ENCODE data around the gene DAPL1.

Gene DAPL1

GRCh38 chr2:158803506-158803905 lies 8.4 kb downstream of the DAPL1 start:
- no peak overlapping the region for H3K27ac ChIP-seq (ENCODE audit: low read length)
- H3K36me3 ChIP-seq (ENCODE audit: control insufficient read depth in 2 of 2, insufficient read depth in 2 of 2, low read length in 2 of 2), result no peaks in the 10 kb centered on the region
- H3K9ac ChIP-seq (ENCODE audit: low read length in 2 of 2), result no peak overlapping the region
- no peaks in the 10 kb centered on the region for H3K9me3 ChIP-seq (ENCODE audit: control insufficient read depth in 2 of 2, low read length in 2 of 2)
- H3K27me3 ChIP-seq (ENCODE audit: control insufficient read depth in 1 of 2, insufficient read depth in 2 of 2, low read length in 2 of 2), result no peaks in the 10 kb centered on the region
- H3K4me3 ChIP-seq (ENCODE audit: low read length in 2 of 2), result no peak overlapping the region
- no peaks in the 10 kb centered on the region for H3K4me1 ChIP-seq (ENCODE audit: control insufficient read depth, insufficient read depth, low read length)

DNA sequence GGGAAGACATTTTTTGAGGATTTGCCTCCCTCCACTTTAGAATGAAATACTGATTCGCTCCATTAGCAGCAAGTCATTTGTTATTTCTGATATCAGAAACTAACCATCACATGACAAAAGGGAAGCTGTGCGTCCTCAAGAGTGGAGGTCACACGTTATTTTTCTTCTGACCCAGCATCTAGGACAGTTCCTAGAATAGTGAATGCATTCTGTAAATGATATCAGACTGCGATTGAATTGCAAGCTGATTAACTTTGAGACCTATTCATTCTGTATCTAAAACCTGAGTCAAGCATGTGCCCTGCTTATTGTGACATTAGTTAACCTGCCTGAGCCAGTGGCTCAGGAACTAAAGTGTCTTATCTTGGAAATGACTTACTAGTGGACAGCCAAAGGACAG lies 10.1 kb downstream of the DAPL1 start:
- H3K4me1 ChIP-seq (ENCODE audit: control insufficient read depth, insufficient read depth, low read length), result no peaks in the 10 kb centered on the region
- no peak overlapping the region for H3K4me3 ChIP-seq (ENCODE audit: low read length in 2 of 2)
- no peaks in the 10 kb centered on the region for H3K9me3 ChIP-seq (ENCODE audit: control insufficient read depth in 2 of 2, low read length in 2 of 2)
- H3K9ac ChIP-seq (ENCODE audit: low read length in 2 of 2), result no peak overlapping the region
- H3K27me3 ChIP-seq (ENCODE audit: control insufficient read depth in 1 of 2, insufficient read depth in 2 of 2, low read length in 2 of 2), result no peaks in the 10 kb centered on the region
- no peak overlapping the region for H3K27ac ChIP-seq (ENCODE audit: low read length)
- no peaks in the 10 kb centered on the region for H3K36me3 ChIP-seq (ENCODE audit: control insufficient read depth in 2 of 2, insufficient read depth in 2 of 2, low read length in 2 of 2)

- H3K4me1 ChIP-seq (ENCODE audit: control insufficient read depth, insufficient read depth, low read length), result no peaks in the 10 kb centered on the region
These were observed 10.8 kb downstream of the DAPL1 start for GRCh38 chr2:158805936-158806335.

GRCh38 chr2:158806941-158807340 lies 11.8 kb downstream of the DAPL1 start:
- Histone ChIP-seq H3K4me1 (ENCODE audit: control insufficient read depth, insufficient read depth, low read length) (no peaks in the 10 kb centered on the region), H3K4me3 (ENCODE audit: low read length in 2 of 2) (no peak overlapping the region), H3K9me3 (ENCODE audit: control insufficient read depth in 2 of 2, low read length in 2 of 2) (no peaks in the 10 kb centered on the region), H3K27me3 (ENCODE audit: control insufficient read depth in 1 of 2, insufficient read depth in 2 of 2, low read length in 2 of 2) (no peaks in the 10 kb centered on the region), H3K36me3 (ENCODE audit: control insufficient read depth in 2 of 2, insufficient read depth in 2 of 2, low read length in 2 of 2) (no peaks in the 10 kb centered on the region), H3K27ac (ENCODE audit: low read length) (no peak overlapping the region), H3K9ac (ENCODE audit: low read length in 2 of 2) (no peak overlapping the region)

More at GRCh38 chr2:158805936-158806335, 10.8 kb downstream of the DAPL1 start:
- Histone ChIP-seq H3K27ac (ENCODE audit: low read length) (no peak overlapping the region), H3K9me3 (ENCODE audit: control insufficient read depth in 2 of 2, low read length in 2 of 2) (no peaks in the 10 kb centered on the region), H3K4me3 (ENCODE audit: low read length in 2 of 2) (no peak overlapping the region), H3K36me3 (ENCODE audit: control insufficient read depth in 2 of 2, insufficient read depth in 2 of 2, low read length in 2 of 2) (no peaks in the 10 kb centered on the region), H3K9ac (ENCODE audit: low read length in 2 of 2) (no peak overlapping the region), H3K27me3 (ENCODE audit: control insufficient read depth in 1 of 2, insufficient read depth in 2 of 2, low read length in 2 of 2) (no peaks in the 10 kb centered on the region)

DNA sequence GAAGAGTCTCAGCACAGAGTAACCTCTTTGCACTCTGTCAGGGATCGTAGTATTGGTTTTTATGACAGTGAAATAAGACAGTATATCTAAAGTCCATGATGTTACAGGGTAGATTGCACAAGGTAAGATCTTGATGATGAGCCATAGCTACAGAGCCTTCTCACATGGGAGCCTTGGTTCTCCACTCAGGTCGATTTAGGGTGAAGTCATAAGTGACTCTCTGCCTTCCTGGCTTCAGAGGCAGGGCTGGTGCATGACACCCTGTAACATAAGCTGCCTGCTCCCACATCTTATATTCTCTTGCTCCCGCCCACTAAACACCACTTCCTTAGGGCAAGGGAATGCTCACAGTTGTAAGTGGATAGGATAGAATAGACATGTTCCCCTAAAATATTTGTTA lies 13.3 kb downstream of the DAPL1 start:
- no peak overlapping the region for H3K9ac ChIP-seq (ENCODE audit: low read length in 2 of 2)
- no peaks in the 10 kb centered on the region for H3K36me3 ChIP-seq (ENCODE audit: control insufficient read depth in 2 of 2, insufficient read depth in 2 of 2, low read length in 2 of 2)
- H3K9me3 ChIP-seq (ENCODE audit: control insufficient read depth in 2 of 2, low read length in 2 of 2), result no peaks in the 10 kb centered on the region
- no peak overlapping the region for H3K27ac ChIP-seq (ENCODE audit: low read length)
- H3K4me3 ChIP-seq (ENCODE audit: low read length in 2 of 2), result no peak overlapping the region
- no peaks in the 10 kb centered on the region for H3K4me1 ChIP-seq (ENCODE audit: control insufficient read depth, insufficient read depth, low read length)
- no peaks in the 10 kb centered on the region for H3K27me3 ChIP-seq (ENCODE audit: control insufficient read depth in 1 of 2, insufficient read depth in 2 of 2, low read length in 2 of 2)

- no peaks in the 10 kb centered on the region for H3K9me3 ChIP-seq (ENCODE audit: control insufficient read depth in 2 of 2, low read length in 2 of 2)
- no peak overlapping the region for H3K27ac ChIP-seq (ENCODE audit: low read length)
- no peaks in the 10 kb centered on the region for H3K4me1 ChIP-seq (ENCODE audit: control insufficient read depth, insufficient read depth, low read length)
- H3K9ac ChIP-seq (ENCODE audit: low read length in 2 of 2), result no peak overlapping the region
- H3K4me3 ChIP-seq (ENCODE audit: low read length in 2 of 2), result no peak overlapping the region
- H3K27me3 ChIP-seq (ENCODE audit: control insufficient read depth in 1 of 2, insufficient read depth in 2 of 2, low read length in 2 of 2), result no peaks in the 10 kb centered on the region
- H3K36me3 ChIP-seq (ENCODE audit: control insufficient read depth in 2 of 2, insufficient read depth in 2 of 2, low read length in 2 of 2), result no peaks in the 10 kb centered on the region
These were observed 14.7 kb downstream of the DAPL1 start for GRCh38 chr2:158809816-158810215.

- Histone ChIP-seq H3K9me3 (ENCODE audit: control insufficient read depth in 2 of 2, low read length in 2 of 2) (no peaks in the 10 kb centered on the region), H3K4me3 (ENCODE audit: low read length in 2 of 2) (no peak overlapping the region), H3K36me3 (ENCODE audit: control insufficient read depth in 2 of 2, insufficient read depth in 2 of 2, low read length in 2 of 2) (no peaks in the 10 kb centered on the region), H3K9ac (ENCODE audit: low read length in 2 of 2) (no peak overlapping the region), H3K4me1 (ENCODE audit: control insufficient read depth, insufficient read depth, low read length) (no peaks in the 10 kb centered on the region), H3K27ac (ENCODE audit: low read length) (no peak overlapping the region), H3K27me3 (ENCODE audit: control insufficient read depth in 1 of 2, insufficient read depth in 2 of 2, low read length in 2 of 2) (no peaks in the 10 kb centered on the region)
These were observed 15.8 kb downstream of the DAPL1 start for GRCh38 chr2:158810731-158811460.

DNA sequence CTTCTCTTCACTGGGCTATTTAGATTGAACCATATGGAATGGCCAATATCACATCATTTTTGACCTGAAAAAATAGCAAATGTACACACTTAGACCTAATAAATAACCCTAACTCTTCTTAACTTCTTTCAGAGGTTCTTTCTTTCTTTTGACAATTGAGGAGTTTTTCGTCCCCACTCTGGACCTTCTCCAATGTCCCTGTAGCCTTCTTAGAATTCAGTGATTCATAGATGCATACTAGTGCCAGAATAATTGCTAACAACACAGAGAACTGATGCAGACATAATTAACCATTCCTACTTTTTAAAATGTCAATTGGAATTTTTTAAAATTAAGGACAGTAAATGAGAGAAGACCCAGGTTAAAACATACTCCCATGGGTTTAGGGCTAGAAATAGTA lies 20.0 kb downstream of the DAPL1 start:
- H3K9ac ChIP-seq (ENCODE audit: low read length in 2 of 2), result no peak overlapping the region
- H3K27ac ChIP-seq (ENCODE audit: low read length), result no peak overlapping the region
- H3K4me1 ChIP-seq (ENCODE audit: control insufficient read depth, insufficient read depth, low read length), result no peaks in the 10 kb centered on the region

GRCh38 chr2:158815658-158816057 lies 20.5 kb downstream of the DAPL1 start:
- Histone ChIP-seq H3K9ac (ENCODE audit: low read length in 2 of 2) (no peak overlapping the region), H3K4me3 (ENCODE audit: low read length in 2 of 2) (no peak overlapping the region), H3K4me1 (ENCODE audit: control insufficient read depth, insufficient read depth, low read length) (no peaks in the 10 kb centered on the region), H3K27me3 (ENCODE audit: control insufficient read depth in 1 of 2, insufficient read depth in 2 of 2, low read length in 2 of 2) (no peaks in the 10 kb centered on the region), H3K27ac (ENCODE audit: low read length) (no peak overlapping the region), H3K36me3 (ENCODE audit: control insufficient read depth in 2 of 2, insufficient read depth in 2 of 2, low read length in 2 of 2) (no peaks in the 10 kb centered on the region), H3K9me3 (ENCODE audit: control insufficient read depth in 2 of 2, low read length in 2 of 2) (no peaks in the 10 kb centered on the region)

More for the DNA sequence above, 20.0 kb downstream of the DAPL1 start:
- H3K4me3 ChIP-seq (ENCODE audit: low read length in 2 of 2), result no peak overlapping the region
- no peaks in the 10 kb centered on the region for H3K27me3 ChIP-seq (ENCODE audit: control insufficient read depth in 1 of 2, insufficient read depth in 2 of 2, low read length in 2 of 2)
- H3K36me3 ChIP-seq (ENCODE audit: control insufficient read depth in 2 of 2, insufficient read depth in 2 of 2, low read length in 2 of 2), result no peaks in the 10 kb centered on the region
- H3K9me3 ChIP-seq (ENCODE audit: control insufficient read depth in 2 of 2, low read length in 2 of 2), result no peaks in the 10 kb centered on the region

DNA sequence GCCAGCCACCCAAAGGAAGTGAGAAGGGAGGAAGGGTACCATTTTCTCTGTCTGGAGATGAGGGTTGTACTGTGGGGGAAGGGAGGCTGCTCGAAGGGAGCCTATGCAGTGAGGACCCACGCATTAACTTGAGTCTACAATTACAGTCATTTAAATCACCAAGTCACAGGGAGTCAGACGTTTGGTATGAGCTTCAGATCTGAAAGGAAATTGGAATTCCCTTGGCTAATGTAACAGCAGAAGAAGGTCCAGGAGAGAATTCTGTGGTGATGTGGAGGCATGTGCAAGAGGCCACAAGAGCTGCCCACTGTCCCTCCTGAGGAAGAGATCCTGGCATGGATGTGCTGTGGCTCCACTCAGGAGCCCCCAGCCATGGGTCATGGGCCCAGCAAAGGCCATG lies 22.5 kb downstream of the DAPL1 start:
- Histone ChIP-seq H3K4me3 (ENCODE audit: low read length in 2 of 2) (no peak overlapping the region), H3K9ac (ENCODE audit: low read length in 2 of 2) (no peak overlapping the region), H3K9me3 (ENCODE audit: control insufficient read depth in 2 of 2, low read length in 2 of 2) (no peaks in the 10 kb centered on the region), H3K36me3 (ENCODE audit: control insufficient read depth in 2 of 2, insufficient read depth in 2 of 2, low read length in 2 of 2) (no peaks in the 10 kb centered on the region), H3K27ac (ENCODE audit: low read length) (no peak overlapping the region), H3K4me1 (ENCODE audit: control insufficient read depth, insufficient read depth, low read length) (no peaks in the 10 kb centered on the region), H3K27me3 (ENCODE audit: control insufficient read depth in 1 of 2, insufficient read depth in 2 of 2, low read length in 2 of 2) (no peaks in the 10 kb centered on the region)

- no peak overlapping the region for H3K27ac ChIP-seq (ENCODE audit: low read length)
- no peaks in the 10 kb centered on the region for H3K36me3 ChIP-seq (ENCODE audit: control insufficient read depth in 2 of 2, insufficient read depth in 2 of 2, low read length in 2 of 2)
- H3K4me3 ChIP-seq (ENCODE audit: low read length in 2 of 2), result no peak overlapping the region
- H3K9me3 ChIP-seq (ENCODE audit: control insufficient read depth in 2 of 2, low read length in 2 of 2), result no peaks in the 10 kb centered on the region
- H3K9ac ChIP-seq (ENCODE audit: low read length in 2 of 2), result no peak overlapping the region
- H3K4me1 ChIP-seq (ENCODE audit: control insufficient read depth, insufficient read depth, low read length), result no peaks in the 10 kb centered on the region
- H3K27me3 ChIP-seq (ENCODE audit: control insufficient read depth in 1 of 2, insufficient read depth in 2 of 2, low read length in 2 of 2), result no peaks in the 10 kb centered on the region
These were observed 23.4 kb downstream of the DAPL1 start for GRCh38 chr2:158818511-158818910.
